T-cell (primary cell): ENCODE results near the gene CUZD1. TPM values are rescaled to one million over a fixed set of nuclear protein-coding genes. Genes with fewer than 3 reads are reported as not detected.
A peak's percentile ranks its signal among the peaks of the same experiment; 100 is the strongest.
"Not testable (repeated sequence)": the region's sequence is repeated elsewhere in the genome, so short reads cannot be mapped to it uniquely, and the experiment has no call there.

ENCODE experiments used
- ATAC-seq, 4 experiments: fragments of 200-7000 bp in 3 of 4; fragments of 150-1000 bp in 1 of 4; cut with Tn5 transposase; replicated peaks in 1 of 4; 1 replicate in 3 of 4; 2 replicates in 1 of 4; pipeline ENCODE4 v1.10.0; 2021; ENCODE audit warnings: moderate library complexity in 3 of 4, mild to moderate bottlenecking in 2 of 4, moderate number of reproducible peaks in 1 of 4
- CTCF ChIA-PET, 2 donors: fragments of 300-600 bp; sonication (Branson Sonifier 250); formaldehyde crosslinking; loops; one replicate each; lab custom pipeline; 2022; ENCODE audit warnings: antibody characterized with exemption in 2 of 2; lab: Charles Lee
- POLR2A ChIA-PET, 2 donors: fragments of 300-600 bp; sonication (Branson Sonifier 250); formaldehyde crosslinking; loops; one replicate each; lab custom pipeline; 2022; ENCODE audit warnings: antibody characterized with exemption in 2 of 2; lab: Charles Lee
- DNase-seq, 35 experiments: peaks; one replicate each; pipeline versions ENCODE4 v3.0.0 to v3.0.0-alpha.2; 2013 to 2023
- H3K27ac ChIP-seq: one replicate; pipeline ENCODE4 v1.5.1; 2013; ENCODE audit warnings: low read length
- H3K27me3 ChIP-seq, 2 experiments: replicated peaks in 1 of 2; 1 replicate in 1 of 2; 2 replicates in 1 of 2; pipeline versions ENCODE4 v1.6.1 to v1.7.0; 2013; ENCODE audit warnings: low read length in 1 of 2, mixed read lengths in 1 of 2; ENCODE audit not compliant: control insufficient read depth in 2 of 2, insufficient read depth in 2 of 2; ENCODE audit errors: extremely low read depth in 1 of 2
- H3K36me3 ChIP-seq, 2 donors: 1 replicate in 1 of 2; 2 replicates in 1 of 2; pipeline versions ENCODE4 v1.6.1 to v1.7.0; 2013; ENCODE audit warnings: low read length in 1 of 2; ENCODE audit not compliant: control insufficient read depth in 2 of 2, insufficient read depth in 1 of 2; ENCODE audit errors: extremely low read depth in 1 of 2
- H3K4me1 ChIP-seq, 2 experiments: 1 replicate in 1 of 2; 2 replicates in 1 of 2; pipeline versions ENCODE4 v1.6.1 to v1.7.0; 2013; ENCODE audit warnings: low read length in 2 of 2, mixed read lengths in 1 of 2; ENCODE audit not compliant: insufficient read depth in 2 of 2, control insufficient read depth in 1 of 2; ENCODE audit errors: extremely low read depth in 1 of 2
- H3K4me3 ChIP-seq, 2 donors: 1 replicate in 1 of 2; 2 replicates in 1 of 2; pipeline versions ENCODE4 v1.5.1 to v1.7.0; 2013; ENCODE audit warnings: mild to moderate bottlenecking in 2 of 2, low read length in 1 of 2, moderate library complexity in 1 of 2; ENCODE audit not compliant: control insufficient read depth in 1 of 2; ENCODE audit errors: extremely low read depth in 1 of 2
- H3K9me3 ChIP-seq: 2 replicates; pipeline ENCODE4 v1.7.0; 2013
- H3K27ac Mint-ChIP-seq, 2 donors: one replicate each; pipeline ENCODE4 v1.8.0; 2020 to 2021; ENCODE audit warnings: mild to moderate bottlenecking in 2 of 2, mixed read lengths in 2 of 2
- H3K27me3 Mint-ChIP-seq, 2 donors: one replicate each; pipeline ENCODE4 v1.8.0; 2021 to 2022; ENCODE audit warnings: mixed read lengths in 2 of 2
- H3K36me3 Mint-ChIP-seq: one replicate; pipeline ENCODE4 v1.8.0; 2021; ENCODE audit warnings: mixed read lengths
- H3K4me1 Mint-ChIP-seq, 3 donors: one replicate each; pipeline ENCODE4 v1.8.0; 2020 to 2022; ENCODE audit warnings: mixed read lengths in 3 of 3, mild to moderate bottlenecking in 1 of 3
- H3K4me3 Mint-ChIP-seq, 3 donors: one replicate each; pipeline ENCODE4 v1.8.0; 2020 to 2022; ENCODE audit warnings: mild to moderate bottlenecking in 3 of 3, mixed read lengths in 3 of 3, moderate library complexity in 3 of 3
- H3K9me3 Mint-ChIP-seq, 3 donors: one replicate each; pipeline ENCODE4 v1.8.0; 2020 to 2022; ENCODE audit warnings: mixed read lengths in 3 of 3
- WGBS: methylation state at CpG from one replicate; pipeline ENCODE4 v1.1.5; 2013; ENCODE audit warnings: missing lambda C conversion rate; ENCODE audit not compliant: insufficient coverage; 5-methylcytosine and 5-hydroxymethylcytosine counted together
- total RNA-seq, 35 experiments: library from RNA in 6 of 35; stranded (reverse) in 6 of 35; fragments of 120-200 nt in 1 of 35; gene quantifications; one replicate each; pipeline versions ENCODE4 v1.2.1 to v1.2.4 and lab custom pipeline; 2013 to 2026

CUZD1 gene
- total RNA-seq, 5 donors from 2014 or later (not counting 1 experiment from before 2014, with no cell fraction given): 1.2 to 4.9 (median 4.1) TPM

- no peaks in the 10 kb centered on the region for H3K9me3 ChIP-seq
- H3K4me3 Mint-ChIP-seq: peak overlapping the region; percentile 90 to 95 (median 92)
- DNase-seq (no peak), ATAC-seq (peak; percentile 2 to 16 (median 8))
- H3K27me3 ChIP-seq: no peaks in the 10 kb centered on the region
- peaks cover 0 to 2% of the 10 kb centered on the region in 2 donors for H3K36me3 ChIP-seq
- WGBS: 21% methylated on average over 2 of the region's 14 CpGs
- peak overlapping the region; percentile 59 to 70 for H3K4me3 ChIP-seq
- H3K9me3 Mint-ChIP-seq: no peaks in the 10 kb centered on the region
- POLR2A ChIA-PET: no interaction called here
- peaks cover 18% of the 10 kb centered on the region for H3K36me3 Mint-ChIP-seq
- no peak overlapping the region for H3K27ac ChIP-seq
- H3K4me1 ChIP-seq: peaks cover 5 to 24% of the 10 kb centered on the region in 2 experiments
- H3K4me1 Mint-ChIP-seq: peaks cover 63 to 64% (median 63%) of the 10 kb centered on the region in 3 donors
- H3K27ac Mint-ChIP-seq: peak overlapping the region; percentile 86 to 88
- CTCF ChIA-PET: no interaction called here
- no peaks in the 10 kb centered on the region for H3K27me3 Mint-ChIP-seq
Measured at GRCh38 chr10:122878799-122879338, 33.2 kb upstream of the CUZD1 start.

GRCh38 chr10:122877264-122877663 is 31.6 kb upstream of the CUZD1 start:
- H3K27ac Mint-ChIP-seq: no peak overlapping the region
- peak overlapping the region; percentile 2 to 95 (median 4) for H3K4me3 Mint-ChIP-seq
- H3K27ac ChIP-seq: no peak overlapping the region
- peaks cover 66 to 69% (median 68%) of the 10 kb centered on the region in 3 donors for H3K4me1 Mint-ChIP-seq
- 56% methylated on average over 1 of the region's 1 CpG for WGBS
- no peaks in the 10 kb centered on the region for H3K27me3 Mint-ChIP-seq
- no peaks in the 10 kb centered on the region for H3K9me3 ChIP-seq
- H3K36me3 Mint-ChIP-seq: peaks cover 16% of the 10 kb centered on the region
- H3K9me3 Mint-ChIP-seq: no peaks in the 10 kb centered on the region
- POLR2A ChIA-PET: interaction anchor here in 1 of 2 donors (1.0 kb wide), 1 partner anchor 130 kb away, joined by 3 read pairs; no protein-coding TSS in a partner anchor
- DNase-seq (no peak), ATAC-seq (no peak)
- H3K4me3 ChIP-seq: no peak overlapping the region
- CTCF ChIA-PET: no interaction called here
- peaks cover 5 to 24% of the 10 kb centered on the region in 2 experiments for H3K4me1 ChIP-seq
- H3K36me3 ChIP-seq: peaks cover 0 to 2% of the 10 kb centered on the region in 2 donors
- H3K27me3 ChIP-seq: no peaks in the 10 kb centered on the region

- Histone ChIP-seq H3K27ac (no peak overlapping the region), H3K9me3 (no peaks in the 10 kb centered on the region), H3K4me3 (no peak overlapping the region), H3K4me1 (peaks cover 5 to 24% of the 10 kb centered on the region in 2 experiments), H3K36me3 (peaks cover 0 to 2% of the 10 kb centered on the region in 2 donors), H3K27me3 (no peaks in the 10 kb centered on the region)
- ATAC-seq (no peak), DNase-seq (no peak)
- Mint-ChIP-seq H3K9me3 (no peaks in the 10 kb centered on the region), H3K4me3 (no peak overlapping the region), H3K27ac (no peak overlapping the region), H3K36me3 (peaks cover 20% of the 10 kb centered on the region), H3K27me3 (no peaks in the 10 kb centered on the region), H3K4me1 (peaks cover 68 to 69% (median 69%) of the 10 kb centered on the region in 3 donors)
- WGBS: no CpG with 5 or more reads among the region's 1 CpG
- ChIA-PET CTCF (no interaction called here), POLR2A (no interaction called here)
Measured at GRCh38 chr10:122876467-122876855, 30.8 kb upstream of the CUZD1 start.

- Histone ChIP-seq H3K27ac (no peak overlapping the region), H3K4me1 (peaks cover 5 to 24% of the 10 kb centered on the region in 2 experiments), H3K4me3 (no peak overlapping the region), H3K36me3 (peaks cover 0 to 2% of the 10 kb centered on the region in 2 donors), H3K9me3 (no peaks in the 10 kb centered on the region), H3K27me3 (no peaks in the 10 kb centered on the region)
- no peak overlapping the region for H3K4me3 Mint-ChIP-seq
- WGBS: 92% methylated on average over 4 of the region's 6 CpGs
- ChIA-PET POLR2A (no interaction called here), CTCF (no interaction called here)
- H3K9me3 Mint-ChIP-seq: no peaks in the 10 kb centered on the region
- no peak overlapping the region for H3K27ac Mint-ChIP-seq
- no peaks in the 10 kb centered on the region for H3K27me3 Mint-ChIP-seq
- ATAC-seq (no peak), DNase-seq (no peak)
- H3K36me3 Mint-ChIP-seq: peaks cover 20% of the 10 kb centered on the region
- H3K4me1 Mint-ChIP-seq: peaks cover 67 to 68% (median 67%) of the 10 kb centered on the region in 3 donors
Measured at GRCh38 chr10:122875843-122876466, 30.3 kb upstream of the CUZD1 start.

- WGBS: no CpG with 5 or more reads among the region's 2 CpGs
- H3K4me3 ChIP-seq, H3K9me3 Mint-ChIP-seq, H3K27me3 Mint-ChIP-seq, H3K36me3 ChIP-seq, CTCF ChIA-PET, DNase-seq, H3K27ac ChIP-seq, H3K27me3 ChIP-seq, POLR2A ChIA-PET, ATAC-seq, H3K4me1 ChIP-seq, H3K4me3 Mint-ChIP-seq, H3K27ac Mint-ChIP-seq, H3K9me3 ChIP-seq: not testable (repeated sequence)
- Mint-ChIP-seq H3K4me1 (peaks cover 58 to 64% (median 64%) of the 10 kb centered on the region in 3 donors), H3K36me3 (peaks cover 35% of the 10 kb centered on the region)
Measured at GRCh38 chr10:122871947-122872346, 26.3 kb upstream of the CUZD1 start.

GRCh38 chr10:122868768-122869167 is 23.1 kb upstream of the CUZD1 start:
- H3K4me3 Mint-ChIP-seq, H3K9me3 ChIP-seq, DNase-seq, H3K27ac ChIP-seq, H3K4me3 ChIP-seq, H3K27me3 ChIP-seq, H3K36me3 ChIP-seq, POLR2A ChIA-PET, H3K27ac Mint-ChIP-seq, H3K9me3 Mint-ChIP-seq, H3K27me3 Mint-ChIP-seq, CTCF ChIA-PET, H3K4me1 ChIP-seq, ATAC-seq: not testable (repeated sequence)
- Mint-ChIP-seq H3K4me1 (peaks cover 36 to 55% (median 51%) of the 10 kb centered on the region in 3 donors), H3K36me3 (peaks cover 29% of the 10 kb centered on the region)
- no CpG with 5 or more reads among the region's 2 CpGs for WGBS
